ENCODE data around the gene LRCOL1.

The LRCOL1 gene

GRCh38 chr12:132572801-132573760 lies 37.3 kb downstream of the LRCOL1 start:
- no peak for DNase-seq (ENCODE audit: extremely low spot score)
- POLR2A ChIA-PET, result no interaction called here
- CTCF ChIA-PET, result no interaction called here
- TF ChIP-seq FOXK2 (IDR thresholded peaks at IDR 0.05) (no peak), CTBP1 (IDR thresholded peaks at IDR 0.05; ENCODE audit: borderline replicate concordance) (no peak), ELF4 (IDR thresholded peaks at IDR 0.05) (no peak), FOXA1 (IDR thresholded peaks at IDR 0.05) (no peak), TARDBP (IDR thresholded peaks at IDR 0.05) (no peak), NFRKB (IDR thresholded peaks at IDR 0.05) (no peak), L3MBTL2 (conservative IDR thresholded peaks at IDR 0.05) (no peak), SP1 (IDR thresholded peaks at IDR 0.05) (no peak), FOXM1 (IDR thresholded peaks at IDR 0.05; ENCODE audit: borderline replicate concordance) (no peak), ARNT (IDR thresholded peaks at IDR 0.05) (no peak), HDGF (IDR thresholded peaks at IDR 0.05; ENCODE audit: borderline replicate concordance) (no peak), BHLHE40 (IDR thresholded peaks at IDR 0.05; ENCODE audit: borderline replicate concordance) (no peak), ZNF384 (IDR thresholded peaks at IDR 0.05) (no peak), SUZ12 (IDR thresholded peaks at IDR 0.05) (no peak), LEF1 (IDR thresholded peaks at IDR 0.05; ENCODE audit: borderline replicate concordance) (no peak)
- TF ChIP-seq, protein P1, sequence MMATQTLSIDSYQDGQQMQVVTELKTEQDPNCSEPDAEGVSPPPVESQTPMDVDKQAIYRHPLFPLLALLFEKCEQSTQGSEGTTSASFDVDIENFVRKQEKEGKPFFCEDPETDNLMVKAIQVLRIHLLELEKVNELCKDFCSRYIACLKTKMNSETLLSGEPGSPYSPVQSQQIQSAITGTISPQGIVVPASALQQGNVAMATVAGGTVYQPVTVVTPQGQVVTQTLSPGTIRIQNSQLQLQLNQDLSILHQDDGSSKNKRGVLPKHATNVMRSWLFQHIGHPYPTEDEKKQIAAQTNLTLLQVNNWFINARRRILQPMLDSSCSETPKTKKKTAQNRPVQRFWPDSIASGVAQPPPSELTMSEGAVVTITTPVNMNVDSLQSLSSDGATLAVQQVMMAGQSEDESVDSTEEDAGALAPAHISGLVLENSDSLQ (IDR thresholded peaks at IDR 0.05), result no peak

DNA sequence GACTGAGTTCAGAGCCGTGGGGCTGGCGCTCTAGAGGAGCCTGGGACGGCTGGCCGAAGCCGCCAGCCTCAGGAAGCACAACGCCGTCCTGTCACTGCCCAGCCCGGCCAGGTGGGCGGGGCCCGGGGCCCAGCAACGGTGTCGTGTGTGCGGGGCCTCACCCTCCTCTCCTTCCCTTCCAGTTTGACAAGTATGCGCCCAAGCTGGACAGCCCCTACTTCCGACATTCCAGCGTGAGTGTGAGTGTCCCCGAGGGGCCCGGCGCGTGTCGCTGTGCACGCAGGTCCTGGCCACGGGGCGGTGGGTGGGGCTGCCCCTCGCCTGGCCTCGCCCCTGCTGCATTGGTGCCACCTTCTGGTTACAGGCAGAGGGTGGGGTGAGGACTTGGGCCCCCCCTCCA lies 38.3 kb downstream of the LRCOL1 start:
- no peak for DNase-seq (ENCODE audit: extremely low spot score)
- TF ChIP-seq BHLHE40 (IDR thresholded peaks at IDR 0.05; ENCODE audit: borderline replicate concordance) (no peak), ELF4 (IDR thresholded peaks at IDR 0.05) (no peak), LEF1 (IDR thresholded peaks at IDR 0.05; ENCODE audit: borderline replicate concordance) (no peak), HDGF (IDR thresholded peaks at IDR 0.05; ENCODE audit: borderline replicate concordance) (no peak), SP1 (IDR thresholded peaks at IDR 0.05) (no peak)
- ChIA-PET POLR2A (no interaction called here), CTCF (no interaction called here)

DNA sequence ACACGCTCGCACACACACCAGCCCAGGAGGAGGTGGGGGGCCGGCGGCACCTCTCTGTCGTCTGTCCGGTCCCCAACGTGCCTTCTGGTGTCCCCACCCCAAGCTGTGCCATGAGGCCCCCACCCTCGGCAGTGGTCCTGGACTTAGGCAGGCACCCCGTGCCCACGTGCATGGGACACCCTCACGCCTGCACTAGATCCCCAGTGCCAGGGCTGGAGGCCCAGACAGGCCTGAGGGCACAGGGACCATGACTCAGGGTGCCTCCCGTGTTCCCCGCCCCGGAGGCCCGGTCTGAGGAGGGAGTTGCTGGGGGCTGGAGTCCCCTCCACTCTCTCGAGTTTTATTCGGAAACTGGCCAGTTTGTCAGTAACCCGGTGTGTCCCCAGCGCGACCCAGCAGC lies 38.8 kb downstream of the LRCOL1 start:
- POLR2A ChIA-PET, result no interaction called here
- TF ChIP-seq HDGF (IDR thresholded peaks at IDR 0.05; ENCODE audit: borderline replicate concordance), result no peak
- no peak for TF ChIP-seq CTBP1 (IDR thresholded peaks at IDR 0.05; ENCODE audit: borderline replicate concordance)
- no peak for TF ChIP-seq NFRKB (IDR thresholded peaks at IDR 0.05)
- TF ChIP-seq FOXM1 (IDR thresholded peaks at IDR 0.05; ENCODE audit: borderline replicate concordance), result no peak
- no peak for TF ChIP-seq SUZ12 (IDR thresholded peaks at IDR 0.05)
- TF ChIP-seq L3MBTL2 (conservative IDR thresholded peaks at IDR 0.05), result no peak
- no peak for TF ChIP-seq LEF1 (IDR thresholded peaks at IDR 0.05; ENCODE audit: borderline replicate concordance)
- TF ChIP-seq TARDBP (IDR thresholded peaks at IDR 0.05), result no peak
- TF ChIP-seq ARNT (IDR thresholded peaks at IDR 0.05), result no peak
- TF ChIP-seq ZNF384 (IDR thresholded peaks at IDR 0.05), result no peak
- no peak for TF ChIP-seq BHLHE40 (IDR thresholded peaks at IDR 0.05; ENCODE audit: borderline replicate concordance)
- no peak for TF ChIP-seq ELF4 (IDR thresholded peaks at IDR 0.05)
- DNase-seq (ENCODE audit: extremely low spot score), result no peak
- CTCF ChIA-PET, result no interaction called here

GRCh38 chr12:132571051-132571450 lies 39.3 kb downstream of the LRCOL1 start:
- ChIA-PET POLR2A (no interaction called here), CTCF (no interaction called here)
- TF ChIP-seq SUZ12 (IDR thresholded peaks at IDR 0.05) (no peak), FOXM1 (IDR thresholded peaks at IDR 0.05; ENCODE audit: borderline replicate concordance) (no peak)

DNA sequence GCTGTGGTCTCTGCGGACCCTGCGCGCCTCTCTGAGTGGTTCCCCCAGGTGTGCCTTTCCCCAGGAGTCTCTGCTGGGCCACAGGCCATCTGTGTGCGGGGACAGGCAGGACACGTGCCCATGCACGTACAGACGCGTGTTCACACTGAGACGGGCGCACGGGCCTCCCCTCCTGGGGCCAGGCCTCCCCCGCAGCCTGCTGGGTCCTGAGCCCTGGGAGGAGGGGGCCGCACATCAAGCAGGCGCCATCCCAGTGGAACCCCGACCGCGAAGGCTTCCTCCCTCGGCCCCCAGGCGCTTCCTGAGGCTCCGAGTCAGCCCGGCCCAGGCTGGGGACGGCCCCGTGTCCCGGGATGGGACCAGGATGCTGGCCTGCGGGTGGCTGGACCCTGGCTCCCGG lies 39.7 kb downstream of the LRCOL1 start:
- POLR2A ChIA-PET, result no interaction called here
- CTCF ChIA-PET, result no interaction called here
- DNase-seq (ENCODE audit: extremely low spot score), result no peak
- TF ChIP-seq FOXA1 (IDR thresholded peaks at IDR 0.05), result no peak
- TF ChIP-seq, protein P1 (IDR thresholded peaks at IDR 0.05), result no peak
- TF ChIP-seq FOXK2 (IDR thresholded peaks at IDR 0.05), result no peak
- no peak for TF ChIP-seq ARNT (IDR thresholded peaks at IDR 0.05)
- TF ChIP-seq ZNF384 (IDR thresholded peaks at IDR 0.05), result no peak

More at GRCh38 chr12:132571051-132571450, 39.3 kb downstream of the LRCOL1 start:
- DNase-seq (ENCODE audit: extremely low spot score), result no peak

- ChIA-PET CTCF (no interaction called here), POLR2A (no interaction called here)
- no peak for TF ChIP-seq ELF4 (IDR thresholded peaks at IDR 0.05)
- TF ChIP-seq HDGF (IDR thresholded peaks at IDR 0.05; ENCODE audit: borderline replicate concordance), result no peak
- TF ChIP-seq SUZ12 (IDR thresholded peaks at IDR 0.05), result no peak
- TF ChIP-seq NFRKB (IDR thresholded peaks at IDR 0.05), result no peak
- no peak for TF ChIP-seq SP1 (IDR thresholded peaks at IDR 0.05)
- no peak for TF ChIP-seq ARNT (IDR thresholded peaks at IDR 0.05)
- TF ChIP-seq FOXA1 (IDR thresholded peaks at IDR 0.05), result no peak
- TF ChIP-seq TARDBP (IDR thresholded peaks at IDR 0.05), result no peak
- no peak for TF ChIP-seq BHLHE40 (IDR thresholded peaks at IDR 0.05; ENCODE audit: borderline replicate concordance)
- TF ChIP-seq LEF1 (IDR thresholded peaks at IDR 0.05; ENCODE audit: borderline replicate concordance), result no peak
- no peak for TF ChIP-seq CTBP1 (IDR thresholded peaks at IDR 0.05; ENCODE audit: borderline replicate concordance)
- DNase-seq (ENCODE audit: extremely low spot score), result no peak
Measured at GRCh38 chr12:132569856-132570480, 40.4 kb downstream of the LRCOL1 start.
